GM12891 (cell line): ENCODE measurements around the gene SEMA3G.

Experiments
- PAX5 ChIP-seq: IDR thresholded peaks from 2 replicates; pipeline ENCODE4 v1.6.1; 2011; ENCODE audit warnings: low read length, moderate library complexity, mild to moderate bottlenecking; ENCODE audit not compliant: insufficient read depth, severe bottlenecking
- POLR2A ChIP-seq: IDR thresholded peaks from 2 replicates; pipeline ENCODE4 v1.6.1; 2011; ENCODE audit warnings: low read depth, low read length, control low read depth
- SPI1 ChIP-seq: IDR thresholded peaks from 2 replicates; pipeline ENCODE4 v1.6.1; 2011; ENCODE audit warnings: low read depth, low read length, control low read depth
- TAF1 ChIP-seq: IDR thresholded peaks from 2 replicates; pipeline ENCODE4 v1.6.1; 2011; ENCODE audit warnings: low read depth, low read length, control low read depth

DNA sequence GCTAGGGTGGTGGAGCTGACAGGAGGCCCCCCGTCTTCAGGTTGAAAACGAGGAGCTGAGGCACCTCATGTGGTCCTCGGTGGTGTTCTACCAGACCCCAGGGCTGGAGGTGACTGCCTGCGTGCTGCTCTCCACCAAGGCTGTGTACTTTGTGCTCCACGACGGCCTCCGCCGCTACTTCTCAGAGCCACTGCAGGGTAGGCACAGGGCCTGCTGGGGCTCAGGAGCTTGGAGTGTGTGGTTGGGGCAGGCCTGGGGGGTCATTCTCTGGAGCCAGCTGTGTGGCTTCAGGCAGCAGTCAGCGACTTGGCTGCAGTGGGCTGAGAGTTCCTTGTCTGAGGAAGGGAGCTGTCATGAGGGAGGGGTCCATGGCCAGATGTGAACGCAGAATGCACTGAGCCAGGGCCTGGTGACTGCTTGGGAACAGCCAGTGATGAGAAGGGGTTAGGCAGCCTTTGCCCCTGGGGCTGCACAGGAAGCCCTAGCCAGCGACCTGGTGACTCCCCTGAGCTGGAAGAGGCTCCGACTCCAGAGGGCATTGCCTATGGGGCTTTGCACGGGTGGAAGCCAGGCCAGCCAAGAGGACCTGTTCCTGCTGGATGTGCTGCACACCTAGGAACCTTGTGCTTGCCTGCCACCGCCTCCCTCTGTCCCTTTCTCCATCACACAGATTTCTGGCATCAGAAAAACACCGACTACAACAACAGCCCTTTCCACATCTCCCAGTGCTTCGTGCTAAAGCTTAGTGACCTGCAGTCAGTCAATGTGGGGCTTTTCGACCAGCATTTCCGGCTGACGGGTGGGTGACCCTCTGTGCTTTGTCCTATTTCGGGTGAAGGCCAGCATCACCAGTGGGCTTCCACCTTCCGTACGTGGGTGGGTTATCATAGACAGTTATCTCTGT, 45.4 kb upstream of the SEMA3G start:
- TF ChIP-seq POLR2A (no peak), PAX5 (no peak), TAF1 (no peak), SPI1 (no peak)
